Loucy (cell line): ENCODE data around the gene MPC1L.
A peak's percentile ranks its signal among the peaks of the same experiment; 100 is the strongest.
"Not testable (repeated sequence)": the region's sequence is repeated elsewhere in the genome, so short reads cannot be mapped to it uniquely, and the experiment has no call there.

Experiments
- H2AFZ ChIP-seq: fragments of 200-600 bp; sonication (generic); 2 replicates; pipeline ENCODE4 v1.6.0; 2016; ENCODE audit warnings: antibody characterized with exemption, mild to moderate bottlenecking, low read length, moderate library complexity
- H3F3A ChIP-seq: fragments of 200-600 bp; 2 replicates; pipeline ENCODE4 v1.6.0; 2016; ENCODE audit warnings: antibody characterized with exemption, low read depth, mild to moderate bottlenecking
- H3K27me3 ChIP-seq: fragments of 200-600 bp; sonication (generic); 2 replicates; pipeline ENCODE4 v1.6.1; 2014; ENCODE audit warnings: low read length, mild to moderate bottlenecking; ENCODE audit not compliant: insufficient read depth, poor library complexity, severe bottlenecking
- H3K36me3 ChIP-seq: fragments of 200-600 bp; sonication (generic); 2 replicates; pipeline ENCODE4 v1.6.1; 2016; ENCODE audit warnings: low read length; ENCODE audit not compliant: insufficient read depth
- H3K4me1 ChIP-seq: fragments of 200-600 bp; sonication (generic); 2 replicates; pipeline ENCODE4 v1.5.1; 2014; ENCODE audit warnings: low read length, mild to moderate bottlenecking; ENCODE audit not compliant: insufficient read depth, poor library complexity, severe bottlenecking
- H3K4me2 ChIP-seq: fragments of 200-600 bp; sonication (generic); 2 replicates; pipeline ENCODE4 v1.6.0; 2014; ENCODE audit warnings: antibody characterized with exemption, low read length, low read depth, mild to moderate bottlenecking; ENCODE audit not compliant: poor library complexity, severe bottlenecking
- H3K4me3 ChIP-seq: fragments of 200-600 bp; sonication (generic); 2 replicates; pipeline ENCODE4 v1.5.1; 2014; ENCODE audit warnings: low read length, mild to moderate bottlenecking, mixed read lengths; ENCODE audit not compliant: poor library complexity, severe bottlenecking
- H3K79me2 ChIP-seq: fragments of 200-600 bp; sonication (generic); 2 replicates; pipeline ENCODE4 v1.6.1; 2014; ENCODE audit warnings: low read length; ENCODE audit not compliant: insufficient read depth
- H3K9ac ChIP-seq: fragments of 200-600 bp; sonication (generic); 2 replicates; pipeline ENCODE4 v1.6.0; 2014; ENCODE audit warnings: mild to moderate bottlenecking, low read depth, low read length, moderate library complexity; ENCODE audit not compliant: poor library complexity, severe bottlenecking
- H3K9me2 ChIP-seq: fragments of 200-600 bp; sonication (generic); replicated peaks from 2 replicates; pipeline ENCODE4 v1.6.1; 2016; ENCODE audit warnings: low read depth, low read length, mixed read lengths
- H3K9me3 ChIP-seq: fragments of 200-600 bp; sonication (generic); 2 replicates; pipeline ENCODE4 v1.6.1; 2014; ENCODE audit warnings: mild to moderate bottlenecking, antibody characterized with exemption, low read length, low read depth; ENCODE audit not compliant: insufficient read depth
- H4K20me1 ChIP-seq: fragments of 200-600 bp; sonication (generic); 2 replicates; pipeline ENCODE4 v1.6.0; 2014; ENCODE audit warnings: antibody characterized with exemption, low read length, mild to moderate bottlenecking; ENCODE audit not compliant: insufficient read depth, poor library complexity, severe bottlenecking
- EZH2phosphoT487 ChIP-seq: fragments of 200-600 bp; IDR thresholded peaks from 2 replicates; pipeline ENCODE4 v1.6.1; 2018; ENCODE audit warnings: antibody characterized with exemption, mild to moderate bottlenecking, moderate library complexity, borderline replicate concordance
- TF ChIP-seq, protein P1 (sequence below): fragments of 200-600 bp; sonication (generic); conservative IDR thresholded peaks from 2 replicates; pipeline ENCODE4 v1.5.1; 2014; ENCODE audit warnings: mild to moderate bottlenecking, antibody characterized with exemption, low read length

Gene MPC1L

DNA sequence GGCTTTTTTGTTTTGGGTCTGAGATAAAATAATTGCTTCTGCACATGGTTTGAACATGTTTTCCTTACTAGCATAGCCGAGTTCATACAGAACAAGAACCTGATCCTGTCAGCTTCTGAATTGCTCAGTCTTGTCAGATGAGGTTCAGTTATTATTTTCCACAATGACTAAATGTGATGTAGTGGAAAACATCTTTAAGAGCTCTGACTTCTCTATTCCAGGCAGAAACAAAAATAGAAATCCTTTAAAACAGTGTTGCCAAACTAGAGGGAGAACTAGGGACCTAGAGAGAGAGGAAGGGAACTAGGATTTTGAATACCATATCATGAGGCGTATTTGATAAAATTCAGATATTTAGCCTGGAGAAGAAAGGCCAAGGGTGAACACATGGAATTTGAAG is 40.4 kb upstream of the MPC1L start:
- H3K4me3 ChIP-seq, result no peak overlapping the region
- TF ChIP-seq, protein P1, sequence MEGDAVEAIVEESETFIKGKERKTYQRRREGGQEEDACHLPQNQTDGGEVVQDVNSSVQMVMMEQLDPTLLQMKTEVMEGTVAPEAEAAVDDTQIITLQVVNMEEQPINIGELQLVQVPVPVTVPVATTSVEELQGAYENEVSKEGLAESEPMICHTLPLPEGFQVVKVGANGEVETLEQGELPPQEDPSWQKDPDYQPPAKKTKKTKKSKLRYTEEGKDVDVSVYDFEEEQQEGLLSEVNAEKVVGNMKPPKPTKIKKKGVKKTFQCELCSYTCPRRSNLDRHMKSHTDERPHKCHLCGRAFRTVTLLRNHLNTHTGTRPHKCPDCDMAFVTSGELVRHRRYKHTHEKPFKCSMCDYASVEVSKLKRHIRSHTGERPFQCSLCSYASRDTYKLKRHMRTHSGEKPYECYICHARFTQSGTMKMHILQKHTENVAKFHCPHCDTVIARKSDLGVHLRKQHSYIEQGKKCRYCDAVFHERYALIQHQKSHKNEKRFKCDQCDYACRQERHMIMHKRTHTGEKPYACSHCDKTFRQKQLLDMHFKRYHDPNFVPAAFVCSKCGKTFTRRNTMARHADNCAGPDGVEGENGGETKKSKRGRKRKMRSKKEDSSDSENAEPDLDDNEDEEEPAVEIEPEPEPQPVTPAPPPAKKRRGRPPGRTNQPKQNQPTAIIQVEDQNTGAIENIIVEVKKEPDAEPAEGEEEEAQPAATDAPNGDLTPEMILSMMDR, result no peak
- TF ChIP-seq EZH2phosphoT487, result no peak
- peaks cover 9% of the 10 kb centered on the region for H4K20me1 ChIP-seq
- H3K9me2 ChIP-seq, result no peaks in the 10 kb centered on the region
- H3K4me2 ChIP-seq, result peak overlapping the region; percentile 79
- H3F3A ChIP-seq, result no peaks in the 10 kb centered on the region
- peaks cover 6% of the 10 kb centered on the region for H3K4me1 ChIP-seq
- no peak overlapping the region for H2AFZ ChIP-seq
- no peaks in the 10 kb centered on the region for H3K27me3 ChIP-seq
- no peaks in the 10 kb centered on the region for H3K36me3 ChIP-seq
- H3K79me2 ChIP-seq, result peaks cover 30% of the 10 kb centered on the region
- H3K9me3 ChIP-seq, result no peaks in the 10 kb centered on the region
- H3K9ac ChIP-seq, result peak overlapping the region; percentile 22

DNA sequence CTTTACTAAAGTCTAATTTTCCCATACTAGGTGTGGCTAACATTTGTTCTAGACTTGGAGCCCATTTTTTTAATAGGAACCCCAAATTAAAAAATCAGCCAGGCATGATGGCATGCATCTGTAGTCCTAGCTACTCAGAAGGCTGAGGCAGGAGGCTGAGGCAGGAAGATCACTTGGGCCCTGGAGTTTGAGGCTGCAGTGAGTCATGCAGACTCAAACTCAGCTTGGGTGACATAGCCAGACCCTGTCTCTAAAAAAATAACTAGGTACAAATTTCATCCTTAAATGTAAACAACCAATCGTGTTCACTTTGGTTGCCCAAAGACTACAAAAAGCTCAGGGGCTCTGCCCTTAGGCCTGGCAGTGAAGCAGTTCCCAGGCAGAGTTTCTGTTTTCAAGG is 35.6 kb upstream of the MPC1L start:
- H3F3A ChIP-seq, H3K9me2 ChIP-seq, H3K4me1 ChIP-seq, H3K4me3 ChIP-seq, H2AFZ ChIP-seq, H3K9me3 ChIP-seq, H3K4me2 ChIP-seq, H3K9ac ChIP-seq, H4K20me1 ChIP-seq, H3K27me3 ChIP-seq: not testable (repeated sequence)
- Histone ChIP-seq H3K79me2 (peaks cover 13% of the 10 kb centered on the region), H3K36me3 (peaks cover 10% of the 10 kb centered on the region; the same call in 1 of the 2 replicates)

DNA sequence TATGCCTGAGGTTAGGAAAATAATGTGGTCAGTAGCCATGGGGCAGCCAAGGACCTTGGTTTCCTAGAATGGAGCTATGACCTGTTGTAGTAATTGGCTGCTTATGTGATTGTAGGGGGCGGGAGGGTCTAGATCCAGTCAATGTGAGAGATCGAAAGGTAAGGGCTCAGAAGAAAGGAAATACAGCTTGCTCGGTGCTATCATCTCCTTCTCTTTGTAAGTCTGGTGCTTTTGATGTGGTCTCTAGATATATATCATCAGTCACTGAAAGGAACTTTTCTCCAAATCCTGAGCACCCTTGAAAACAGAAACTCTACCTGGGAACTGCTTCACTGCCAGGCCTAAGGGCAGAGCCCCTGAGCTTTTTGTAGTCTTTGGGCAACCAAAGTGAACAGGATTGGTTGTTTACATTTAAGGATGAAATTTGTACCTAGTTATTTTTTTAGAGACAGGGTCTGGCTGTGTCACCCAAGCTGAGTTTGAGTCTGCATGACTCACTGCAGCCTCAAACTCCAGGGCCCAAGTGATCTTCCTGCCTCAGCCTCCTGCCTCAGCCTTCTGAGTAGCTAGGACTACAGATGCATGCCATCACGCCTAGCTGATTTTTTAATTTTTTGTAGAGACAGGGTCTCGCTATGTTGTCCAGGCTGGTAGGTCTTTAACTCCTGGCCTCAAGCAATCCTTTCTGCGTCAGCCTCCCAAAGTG is 33.5 kb upstream of the MPC1L start:
- not testable (repeated sequence) for H3K9ac ChIP-seq, H3K4me1 ChIP-seq, H3K9me2 ChIP-seq, H4K20me1 ChIP-seq, H3K79me2 ChIP-seq, H3K4me2 ChIP-seq, H3K27me3 ChIP-seq, H3K9me3 ChIP-seq, H2AFZ ChIP-seq, H3F3A ChIP-seq, H3K4me3 ChIP-seq
- peaks cover 10% of the 10 kb centered on the region; the same call in 1 of the 2 replicates for H3K36me3 ChIP-seq

DNA sequence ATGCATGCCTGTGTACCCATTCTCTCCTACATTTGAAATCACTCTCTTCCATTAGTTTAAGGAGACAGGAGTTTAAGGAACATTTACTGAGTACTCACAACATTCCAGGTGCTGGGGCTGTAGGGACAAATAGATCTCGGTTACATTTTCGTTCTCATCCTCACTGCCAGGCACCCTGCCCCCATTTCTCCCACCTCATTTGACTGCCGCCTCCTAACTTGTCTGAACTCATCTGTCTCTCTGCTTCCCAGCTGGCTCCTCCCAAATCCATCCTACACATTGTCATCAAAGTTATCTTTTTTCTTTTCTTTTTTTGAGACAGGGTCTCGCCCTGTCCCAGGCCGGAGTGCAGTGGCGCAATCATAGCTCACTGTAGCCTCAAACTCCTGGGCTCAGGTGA is 19.8 kb upstream of the MPC1L start:
- no peaks in the 10 kb centered on the region for H3K9me3 ChIP-seq
- H3K4me2 ChIP-seq, result no peak overlapping the region
- no peak overlapping the region for H2AFZ ChIP-seq
- no peaks in the 10 kb centered on the region for H4K20me1 ChIP-seq
- H3K9ac ChIP-seq, result no peak overlapping the region
- TF ChIP-seq, protein P1, result no peak
- TF ChIP-seq EZH2phosphoT487, result no peak
- no peaks in the 10 kb centered on the region for H3K27me3 ChIP-seq
- H3K36me3 ChIP-seq, result peaks cover 36% of the 10 kb centered on the region; the same call in 1 of the 2 replicates
- no peaks in the 10 kb centered on the region for H3K4me1 ChIP-seq
- H3K79me2 ChIP-seq, result no peaks in the 10 kb centered on the region
- no peaks in the 10 kb centered on the region for H3K9me2 ChIP-seq
- no peak overlapping the region for H3K4me3 ChIP-seq
- no peaks in the 10 kb centered on the region for H3F3A ChIP-seq
